WTC11 (cell line): ENCODE measurements around the gene YLPM1. TPM values are rescaled to one million over a fixed set of nuclear protein-coding genes. Genes with fewer than 3 reads are reported as not detected.

Experiments
- ATAC-seq: fragments of 200-7000 bp; cut with Tn5 transposase; 2 replicates; pipeline ENCODE4 v1.10.0; 2021; ENCODE audit warnings: mild to moderate bottlenecking, moderate library complexity
- CTCF ChIA-PET: fragments of 300-600 bp; sonication (Branson Sonifier 250); formaldehyde crosslinking; loops from one replicate; lab custom pipeline; 2021; ENCODE audit warnings: antibody characterized with exemption; lab: Charles Lee
- POLR2A ChIA-PET: fragments of 350-600 bp; sonication (Branson Sonifier 250); formaldehyde crosslinking; loops from one replicate; lab custom pipeline; 2021; ENCODE audit warnings: antibody characterized with exemption; lab: Charles Lee
- DNase-seq: peaks from one replicate; pipeline ENCODE4 v3.0.0; 2021; ENCODE audit warnings: low spot score
- H3K27ac Mint-ChIP-seq: 2 replicates; pipeline ENCODE4 v1.8.0; 2021; ENCODE audit warnings: mixed read lengths
- H3K27me3 Mint-ChIP-seq: 2 replicates; pipeline ENCODE4 v1.8.0; 2021; ENCODE audit warnings: low read depth, mild to moderate bottlenecking, moderate library complexity, mixed read lengths
- H3K36me3 Mint-ChIP-seq: 2 replicates; pipeline ENCODE4 v1.8.0; 2021; ENCODE audit warnings: mixed read lengths
- H3K4me1 Mint-ChIP-seq: 2 replicates; pipeline ENCODE4 v1.8.0; 2022; ENCODE audit warnings: mixed read lengths
- H3K4me3 Mint-ChIP-seq: 2 replicates; pipeline ENCODE4 v1.8.0; 2021; ENCODE audit warnings: mild to moderate bottlenecking, moderate library complexity, mixed read lengths
- H3K9me3 Mint-ChIP-seq: 2 replicates; pipeline ENCODE4 v1.8.0; 2021; ENCODE audit warnings: mixed read lengths
- ATF1 ChIP-seq: sonication (generic); formaldehyde crosslinking; IDR thresholded peaks from 2 replicates; pipeline ENCODE4 v1.8.1; 2023; ENCODE audit warnings: mild to moderate bottlenecking, moderate library complexity, missing genetic modification reagents
- ESRRA ChIP-seq: sonication (generic); formaldehyde crosslinking; IDR thresholded peaks from 2 replicates; pipeline ENCODE4 v1.8.1; 2022; ENCODE audit warnings: mild to moderate bottlenecking, missing genetic modification reagents, borderline replicate concordance
- ETV6 ChIP-seq: sonication (generic); formaldehyde crosslinking; IDR thresholded peaks from 2 replicates; pipeline ENCODE4 v1.8.1; 2022; ENCODE audit warnings: mild to moderate bottlenecking, missing genetic modification reagents
- IRF2 ChIP-seq: sonication (generic); formaldehyde crosslinking; IDR thresholded peaks from 2 replicates; pipeline ENCODE4 v1.8.0; 2022; ENCODE audit warnings: low read depth, missing genetic modification reagents, borderline replicate concordance
- JAZF1 ChIP-seq: fragments of 250-450 bp; sonication (Bioruptor Pico); IDR thresholded peaks from 2 replicates; pipeline ENCODE4 v1.9.0; 2021; ENCODE audit warnings: moderate library complexity, mild to moderate bottlenecking, inconsistent platforms
- MXD4 ChIP-seq: fragments of 250-450 bp; sonication (Bioruptor Pico); IDR thresholded peaks from 2 replicates; pipeline ENCODE4 v1.8.0; 2021; ENCODE audit warnings: mild to moderate bottlenecking, moderate library complexity, borderline replicate concordance
- NFE2L1 ChIP-seq: sonication (generic); formaldehyde crosslinking; IDR thresholded peaks from 2 replicates; pipeline ENCODE4 v1.8.1; 2023; ENCODE audit warnings: missing genetic modification reagents
- NR1H2 ChIP-seq: sonication (generic); formaldehyde crosslinking; IDR thresholded peaks from 2 replicates; pipeline ENCODE4 v1.9.0; 2021; ENCODE audit warnings: mild to moderate bottlenecking, moderate library complexity, missing genetic modification reagents
- TEAD1 ChIP-seq: sonication (generic); formaldehyde crosslinking; IDR thresholded peaks from 2 replicates; pipeline ENCODE4 v1.8.0; 2022; ENCODE audit warnings: mild to moderate bottlenecking, missing genetic modification reagents
- ZNF219 ChIP-seq: sonication (generic); formaldehyde crosslinking; IDR thresholded peaks from 2 replicates; pipeline ENCODE4 v1.8.0; 2023; ENCODE audit warnings: missing genetic modification reagents, mild to moderate bottlenecking, borderline replicate concordance
- ZNF671 ChIP-seq: fragments of 250-450 bp; sonication (Bioruptor Pico); IDR thresholded peaks from 2 replicates; pipeline ENCODE4 v1.8.0; 2021; ENCODE audit warnings: mild to moderate bottlenecking
- total RNA-seq: library from RNA; stranded (reverse); gene quantifications from 3 replicates; pipeline ENCODE4 v1.2.3, GENCODE V29; 2021
- TF ChIP-seq, protein P1 (sequence below): fragments of 250-450 bp; sonication (Bioruptor Pico); IDR thresholded peaks from 2 replicates; pipeline ENCODE4 v1.9.0; 2021; ENCODE audit warnings: mild to moderate bottlenecking, borderline replicate concordance
- TF ChIP-seq, protein P2 (sequence below): sonication (generic); formaldehyde crosslinking; IDR thresholded peaks from 2 replicates; pipeline ENCODE4 v1.8.1; 2023; ENCODE audit warnings: mild to moderate bottlenecking, missing genetic modification reagents, moderate library complexity
- TF ChIP-seq, protein P3 (sequence below): sonication (generic); formaldehyde crosslinking; conservative IDR thresholded peaks from 2 replicates; pipeline ENCODE4 v1.8.1; 2022; ENCODE audit warnings: mild to moderate bottlenecking, missing genetic modification reagents
- TF ChIP-seq, protein P4 (sequence below): sonication (generic); formaldehyde crosslinking; IDR thresholded peaks from 2 replicates; pipeline ENCODE4 v1.8.1; 2023; ENCODE audit warnings: mild to moderate bottlenecking, missing genetic modification reagents
- TF ChIP-seq, protein P5 (sequence below): fragments of 250-450 bp; sonication (Bioruptor Pico); IDR thresholded peaks from 2 replicates; pipeline ENCODE4 v1.8.0; 2021; ENCODE audit warnings: mild to moderate bottlenecking
- TF ChIP-seq, protein P6 (sequence below): sonication (generic); formaldehyde crosslinking; IDR thresholded peaks from 2 replicates; pipeline ENCODE4 v1.8.0; 2023; ENCODE audit warnings: missing genetic modification reagents

Gene YLPM1
- total RNA-seq, 1 experiment from 2014 or later: 66.6 TPM

DNA sequence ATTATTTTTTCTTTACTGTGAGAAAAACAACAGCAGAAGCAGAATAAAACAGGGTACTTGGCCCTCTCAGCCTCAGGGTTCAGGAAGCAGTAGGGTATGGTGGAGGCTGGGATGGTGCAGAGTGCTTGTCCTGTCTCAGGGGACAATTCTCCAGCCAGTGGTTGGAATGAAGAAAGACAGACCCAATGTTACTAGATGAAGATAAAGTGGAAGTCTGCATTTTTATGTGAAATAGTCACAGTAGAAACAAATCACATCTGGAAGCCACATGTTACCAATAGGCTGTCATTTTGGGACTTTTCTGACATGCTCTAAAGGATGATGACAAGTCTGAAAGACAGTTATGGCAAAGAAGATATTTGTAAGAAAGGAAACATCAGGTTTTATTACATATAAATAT, 80.5 kb downstream of the YLPM1 start (continued):
- TF ChIP-seq, protein P1, sequence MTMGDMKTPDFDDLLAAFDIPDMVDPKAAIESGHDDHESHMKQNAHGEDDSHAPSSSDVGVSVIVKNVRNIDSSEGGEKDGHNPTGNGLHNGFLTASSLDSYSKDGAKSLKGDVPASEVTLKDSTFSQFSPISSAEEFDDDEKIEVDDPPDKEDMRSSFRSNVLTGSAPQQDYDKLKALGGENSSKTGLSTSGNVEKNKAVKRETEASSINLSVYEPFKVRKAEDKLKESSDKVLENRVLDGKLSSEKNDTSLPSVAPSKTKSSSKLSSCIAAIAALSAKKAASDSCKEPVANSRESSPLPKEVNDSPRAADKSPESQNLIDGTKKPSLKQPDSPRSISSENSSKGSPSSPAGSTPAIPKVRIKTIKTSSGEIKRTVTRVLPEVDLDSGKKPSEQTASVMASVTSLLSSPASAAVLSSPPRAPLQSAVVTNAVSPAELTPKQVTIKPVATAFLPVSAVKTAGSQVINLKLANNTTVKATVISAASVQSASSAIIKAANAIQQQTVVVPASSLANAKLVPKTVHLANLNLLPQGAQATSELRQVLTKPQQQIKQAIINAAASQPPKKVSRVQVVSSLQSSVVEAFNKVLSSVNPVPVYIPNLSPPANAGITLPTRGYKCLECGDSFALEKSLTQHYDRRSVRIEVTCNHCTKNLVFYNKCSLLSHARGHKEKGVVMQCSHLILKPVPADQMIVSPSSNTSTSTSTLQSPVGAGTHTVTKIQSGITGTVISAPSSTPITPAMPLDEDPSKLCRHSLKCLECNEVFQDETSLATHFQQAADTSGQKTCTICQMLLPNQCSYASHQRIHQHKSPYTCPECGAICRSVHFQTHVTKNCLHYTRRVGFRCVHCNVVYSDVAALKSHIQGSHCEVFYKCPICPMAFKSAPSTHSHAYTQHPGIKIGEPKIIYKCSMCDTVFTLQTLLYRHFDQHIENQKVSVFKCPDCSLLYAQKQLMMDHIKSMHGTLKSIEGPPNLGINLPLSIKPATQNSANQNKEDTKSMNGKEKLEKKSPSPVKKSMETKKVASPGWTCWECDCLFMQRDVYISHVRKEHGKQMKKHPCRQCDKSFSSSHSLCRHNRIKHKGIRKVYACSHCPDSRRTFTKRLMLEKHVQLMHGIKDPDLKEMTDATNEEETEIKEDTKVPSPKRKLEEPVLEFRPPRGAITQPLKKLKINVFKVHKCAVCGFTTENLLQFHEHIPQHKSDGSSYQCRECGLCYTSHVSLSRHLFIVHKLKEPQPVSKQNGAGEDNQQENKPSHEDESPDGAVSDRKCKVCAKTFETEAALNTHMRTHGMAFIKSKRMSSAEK (CRISPR knock-in tag): no peak
- TF ChIP-seq, protein P2, sequence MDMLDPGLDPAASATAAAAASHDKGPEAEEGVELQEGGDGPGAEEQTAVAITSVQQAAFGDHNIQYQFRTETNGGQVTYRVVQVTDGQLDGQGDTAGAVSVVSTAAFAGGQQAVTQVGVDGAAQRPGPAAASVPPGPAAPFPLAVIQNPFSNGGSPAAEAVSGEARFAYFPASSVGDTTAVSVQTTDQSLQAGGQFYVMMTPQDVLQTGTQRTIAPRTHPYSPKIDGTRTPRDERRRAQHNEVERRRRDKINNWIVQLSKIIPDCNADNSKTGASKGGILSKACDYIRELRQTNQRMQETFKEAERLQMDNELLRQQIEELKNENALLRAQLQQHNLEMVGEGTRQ (CRISPR knock-in tag): no peak
- no peak for TF ChIP-seq ZNF671 (CRISPR knock-in tag)
- no peak for TF ChIP-seq ETV6 (CRISPR knock-in tag)
- TF ChIP-seq, protein P3, sequence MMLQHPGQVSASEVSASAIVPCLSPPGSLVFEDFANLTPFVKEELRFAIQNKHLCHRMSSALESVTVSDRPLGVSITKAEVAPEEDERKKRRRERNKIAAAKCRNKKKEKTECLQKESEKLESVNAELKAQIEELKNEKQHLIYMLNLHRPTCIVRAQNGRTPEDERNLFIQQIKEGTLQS (CRISPR knock-in tag): no peak

DNA sequence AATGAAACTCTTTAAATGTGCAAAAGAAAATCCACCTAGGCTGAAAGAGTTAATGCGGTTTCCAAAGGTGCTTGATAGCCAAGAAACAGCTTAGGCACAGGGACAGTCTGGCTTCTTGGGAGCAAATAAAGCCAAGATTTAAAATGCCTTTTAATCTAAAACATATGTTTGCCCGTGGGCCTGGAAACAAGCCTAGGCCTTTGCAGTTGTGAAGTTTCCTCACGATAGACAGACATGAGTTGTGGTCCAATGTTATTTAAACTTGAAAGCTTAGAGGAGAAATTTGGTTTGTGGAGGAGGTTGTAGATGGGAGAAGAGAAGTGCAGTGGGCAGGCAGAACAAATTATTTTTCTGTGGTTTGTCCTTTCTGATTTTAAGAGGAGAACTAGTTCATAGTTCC, 83.1 kb downstream of the YLPM1 start:
- no peaks in the 10 kb centered on the region for H3K9me3 Mint-ChIP-seq
- no peak for TF ChIP-seq NR1H2 (CRISPR knock-in tag)
- no peak for TF ChIP-seq IRF2 (CRISPR knock-in tag)
- TF ChIP-seq ZNF219: no peak
- TF ChIP-seq, protein P4, sequence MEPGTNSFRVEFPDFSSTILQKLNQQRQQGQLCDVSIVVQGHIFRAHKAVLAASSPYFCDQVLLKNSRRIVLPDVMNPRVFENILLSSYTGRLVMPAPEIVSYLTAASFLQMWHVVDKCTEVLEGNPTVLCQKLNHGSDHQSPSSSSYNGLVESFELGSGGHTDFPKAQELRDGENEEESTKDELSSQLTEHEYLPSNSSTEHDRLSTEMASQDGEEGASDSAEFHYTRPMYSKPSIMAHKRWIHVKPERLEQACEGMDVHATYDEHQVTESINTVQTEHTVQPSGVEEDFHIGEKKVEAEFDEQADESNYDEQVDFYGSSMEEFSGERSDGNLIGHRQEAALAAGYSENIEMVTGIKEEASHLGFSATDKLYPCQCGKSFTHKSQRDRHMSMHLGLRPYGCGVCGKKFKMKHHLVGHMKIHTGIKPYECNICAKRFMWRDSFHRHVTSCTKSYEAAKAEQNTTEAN (CRISPR knock-in tag): no peak
- TF ChIP-seq MXD4 (CRISPR knock-in tag): no peak
- TF ChIP-seq ATF1: no peak
- no peak for TF ChIP-seq TEAD1 (CRISPR knock-in tag)
- no peak for TF ChIP-seq NFE2L1 (CRISPR knock-in tag)
- TF ChIP-seq, protein P5, sequence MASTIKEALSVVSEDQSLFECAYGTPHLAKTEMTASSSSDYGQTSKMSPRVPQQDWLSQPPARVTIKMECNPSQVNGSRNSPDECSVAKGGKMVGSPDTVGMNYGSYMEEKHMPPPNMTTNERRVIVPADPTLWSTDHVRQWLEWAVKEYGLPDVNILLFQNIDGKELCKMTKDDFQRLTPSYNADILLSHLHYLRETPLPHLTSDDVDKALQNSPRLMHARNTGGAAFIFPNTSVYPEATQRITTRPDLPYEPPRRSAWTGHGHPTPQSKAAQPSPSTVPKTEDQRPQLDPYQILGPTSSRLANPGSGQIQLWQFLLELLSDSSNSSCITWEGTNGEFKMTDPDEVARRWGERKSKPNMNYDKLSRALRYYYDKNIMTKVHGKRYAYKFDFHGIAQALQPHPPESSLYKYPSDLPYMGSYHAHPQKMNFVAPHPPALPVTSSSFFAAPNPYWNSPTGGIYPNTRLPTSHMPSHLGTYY (CRISPR knock-in tag): no peak
- no peak for TF ChIP-seq JAZF1
- no peak for TF ChIP-seq ESRRA (CRISPR knock-in tag)
- TF ChIP-seq, protein P6, sequence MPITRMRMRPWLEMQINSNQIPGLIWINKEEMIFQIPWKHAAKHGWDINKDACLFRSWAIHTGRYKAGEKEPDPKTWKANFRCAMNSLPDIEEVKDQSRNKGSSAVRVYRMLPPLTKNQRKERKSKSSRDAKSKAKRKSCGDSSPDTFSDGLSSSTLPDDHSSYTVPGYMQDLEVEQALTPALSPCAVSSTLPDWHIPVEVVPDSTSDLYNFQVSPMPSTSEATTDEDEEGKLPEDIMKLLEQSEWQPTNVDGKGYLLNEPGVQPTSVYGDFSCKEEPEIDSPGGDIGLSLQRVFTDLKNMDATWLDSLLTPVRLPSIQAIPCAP (CRISPR knock-in tag): no peak
- TF ChIP-seq, all 79 proteins: peak for 0
- Mint-ChIP-seq H3K36me3 (no peaks in the 10 kb centered on the region), H3K27me3 (no peaks in the 10 kb centered on the region), H3K4me1 (0 out of 2 replicates have a peak, but pooled peaks cover 5% of the 10 kb centered on the region), H3K27ac (no peak overlapping the region), H3K4me3 (no peak overlapping the region)
- no peak for DNase-seq
- POLR2A ChIA-PET: no interaction called here
- ATAC-seq: no peak
- CTCF ChIA-PET: interaction anchor here (0.8 to 2.1 kb wide), 5 partner anchors 14 to 315 kb away, joined by 3 to 6 read pairs (median 4); no protein-coding TSS in a partner anchor
